Fibroblast of the aortic adventitia (primary cell): ENCODE results near the gene MEGF8. TPM values are rescaled to one million over a fixed set of nuclear protein-coding genes. Genes with fewer than 3 reads are reported as not detected.

Experiments used
- DNase-seq: peaks from one replicate; pipeline ENCODE4 v3.0.0-alpha.2; 2010; ENCODE audit warnings: low read depth
- H3K4me3 ChIP-seq: 2 replicates; pipeline ENCODE4 v1.5.1; 2011; ENCODE audit warnings: low read depth, mild to moderate bottlenecking, control low read depth, low read length, moderate library complexity
- total RNA-seq: library from RNA; depleted of rRNA; stranded (reverse); fragments of >200 nt; gene quantifications from 2 replicates; pipeline ENCODE4 v1.2.3, GENCODE V29; 2012; ENCODE audit warnings: low replicate concordance
- TF ChIP-seq, protein P1 (sequence below): IDR thresholded peaks from 2 replicates; pipeline ENCODE4 v1.5.1; 2011; ENCODE audit warnings: mild to moderate bottlenecking, low read length, control low read depth, inconsistent platforms; ENCODE audit not compliant: insufficient read depth

The MEGF8 gene
- total RNA-seq, 1 donor: 20.0 TPM

DNA sequence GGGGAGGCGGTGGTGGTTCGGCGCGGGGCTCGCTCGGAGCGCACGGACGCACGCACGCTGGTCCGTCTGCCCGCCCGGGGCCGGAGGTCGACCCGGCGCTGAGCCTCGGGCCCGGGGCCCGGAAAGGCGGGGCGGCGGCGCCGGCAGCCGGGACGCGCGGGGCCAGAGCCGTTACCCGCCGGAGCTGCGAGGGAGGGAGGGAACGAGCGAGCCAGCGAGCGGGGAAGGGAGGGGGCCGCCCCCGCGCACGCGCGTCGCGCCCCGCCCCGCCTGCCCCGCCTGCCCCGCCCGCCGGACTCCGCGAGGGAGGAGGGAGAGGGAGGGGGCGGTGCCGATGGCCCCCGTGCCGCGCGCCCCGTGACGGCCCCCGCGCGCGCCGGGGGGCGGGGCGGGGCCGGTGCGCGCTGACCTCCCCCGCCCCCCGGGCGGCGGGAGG lies 41.4 kb upstream of the MEGF8 start:
- TF ChIP-seq, protein P1, sequence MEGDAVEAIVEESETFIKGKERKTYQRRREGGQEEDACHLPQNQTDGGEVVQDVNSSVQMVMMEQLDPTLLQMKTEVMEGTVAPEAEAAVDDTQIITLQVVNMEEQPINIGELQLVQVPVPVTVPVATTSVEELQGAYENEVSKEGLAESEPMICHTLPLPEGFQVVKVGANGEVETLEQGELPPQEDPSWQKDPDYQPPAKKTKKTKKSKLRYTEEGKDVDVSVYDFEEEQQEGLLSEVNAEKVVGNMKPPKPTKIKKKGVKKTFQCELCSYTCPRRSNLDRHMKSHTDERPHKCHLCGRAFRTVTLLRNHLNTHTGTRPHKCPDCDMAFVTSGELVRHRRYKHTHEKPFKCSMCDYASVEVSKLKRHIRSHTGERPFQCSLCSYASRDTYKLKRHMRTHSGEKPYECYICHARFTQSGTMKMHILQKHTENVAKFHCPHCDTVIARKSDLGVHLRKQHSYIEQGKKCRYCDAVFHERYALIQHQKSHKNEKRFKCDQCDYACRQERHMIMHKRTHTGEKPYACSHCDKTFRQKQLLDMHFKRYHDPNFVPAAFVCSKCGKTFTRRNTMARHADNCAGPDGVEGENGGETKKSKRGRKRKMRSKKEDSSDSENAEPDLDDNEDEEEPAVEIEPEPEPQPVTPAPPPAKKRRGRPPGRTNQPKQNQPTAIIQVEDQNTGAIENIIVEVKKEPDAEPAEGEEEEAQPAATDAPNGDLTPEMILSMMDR: no peak
- peak overlapping the region; percentile 84 for H3K4me3 ChIP-seq
- DNase-seq: peak; percentile 74

GRCh38 chr19:42284591-42285341 lies 40.7 kb upstream of the MEGF8 start:
- peak overlapping the region; percentile 84 for H3K4me3 ChIP-seq
- no peak for DNase-seq
- TF ChIP-seq, protein P1: no peak

DNA sequence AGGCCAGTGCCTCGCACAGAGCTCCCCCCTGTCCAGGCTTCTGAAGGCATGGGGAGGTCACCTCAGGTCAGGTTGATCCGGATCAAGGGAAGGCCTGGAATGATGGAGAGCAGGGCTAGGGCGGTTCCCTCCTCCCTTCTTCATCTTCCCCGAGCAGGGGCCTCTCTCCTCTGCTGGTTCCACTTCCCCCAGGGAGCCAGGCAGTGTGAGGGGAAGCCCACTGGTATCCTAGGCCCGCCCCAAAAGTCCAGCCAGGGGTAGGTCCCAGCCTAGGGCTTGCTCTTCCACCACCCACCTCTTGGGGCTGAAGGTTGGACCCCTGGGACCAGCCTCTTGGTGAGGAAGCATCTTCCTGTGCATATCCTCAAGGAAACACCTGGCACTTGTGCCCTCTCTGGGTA lies 39.9 kb upstream of the MEGF8 start:
- H3K4me3 ChIP-seq: peak overlapping the region; percentile 84
- DNase-seq: no peak
- TF ChIP-seq, protein P1: no peak

- peak overlapping the region; percentile 84 for H3K4me3 ChIP-seq
- TF ChIP-seq, protein P1: no peak
- no peak for DNase-seq
Measured at GRCh38 chr19:42285988-42286348, 39.5 kb upstream of the MEGF8 start.

- H3K4me3 ChIP-seq: peak overlapping the region; percentile 84
- TF ChIP-seq, protein P1: no peak
- DNase-seq: peak; percentile 63
Measured at GRCh38 chr19:42286349-42287016, 39.0 kb upstream of the MEGF8 start.

DNA sequence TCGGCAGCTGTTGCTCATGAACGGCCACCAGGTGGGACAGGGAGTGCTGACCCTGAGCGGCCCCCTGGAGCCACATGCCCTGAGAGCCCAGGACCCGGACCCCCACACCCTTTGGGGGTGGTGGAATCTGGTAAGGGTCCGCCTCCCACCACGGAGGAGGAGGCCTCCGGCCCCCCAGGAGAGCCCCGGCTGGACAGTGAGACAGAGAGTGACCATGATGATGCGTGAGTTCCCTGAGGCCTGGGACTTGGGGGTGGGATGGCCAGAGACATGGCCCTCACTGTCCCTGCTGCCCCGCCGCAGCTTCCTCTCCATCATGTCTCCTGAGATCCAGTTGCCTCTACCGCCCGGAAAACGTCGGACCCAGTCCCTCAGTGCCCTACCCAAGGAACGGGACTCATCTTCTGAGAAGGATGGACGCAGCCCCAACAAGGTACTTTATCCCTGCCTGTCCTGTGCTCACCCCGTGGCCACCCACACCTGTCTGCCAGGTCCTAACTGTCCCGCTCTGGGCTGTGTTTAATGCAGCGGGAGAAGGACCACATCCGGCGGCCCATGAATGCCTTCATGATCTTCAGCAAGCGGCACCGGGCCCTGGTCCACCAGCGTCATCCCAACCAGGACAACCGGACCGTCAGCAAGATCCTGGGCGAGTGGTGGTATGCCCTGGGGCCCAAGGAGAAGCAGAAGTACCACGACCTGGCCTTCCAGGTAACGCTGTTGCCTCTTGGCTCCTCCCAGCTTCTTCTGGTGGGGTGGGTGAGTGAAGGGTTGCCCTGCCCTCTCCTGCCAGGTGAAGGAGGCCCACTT lies 38.2 kb upstream of the MEGF8 start:
- DNase-seq: no peak
- no peak overlapping the region for H3K4me3 ChIP-seq
- TF ChIP-seq, protein P1: no peak
